GM18951 (cell line): ENCODE data around the gene NUP133.

Source experiments
- POLR2A ChIP-seq: IDR thresholded peaks from 4 replicates; pipeline ENCODE4 v1.6.1; 2011; ENCODE audit warnings: mild to moderate bottlenecking; ENCODE audit not compliant: insufficient read length, insufficient read depth; ENCODE audit errors: extremely low read depth
- in situ Hi-C: fragments of 300-500 bp; cut with MboI; formaldehyde crosslinking; loops from one replicate; pipeline ENCODE4 v1.12.0; 2022; ENCODE audit warnings: low sequenced_read_pairs, mixed read lengths, inconsistent platforms; ENCODE audit not compliant: unreplicated experiment

Gene NUP133

GRCh38 chr1:229456016-229456415 lies 52.1 kb downstream of the NUP133 start:
- no peak for TF ChIP-seq POLR2A
- in situ Hi-C loops: no loop called here

DNA sequence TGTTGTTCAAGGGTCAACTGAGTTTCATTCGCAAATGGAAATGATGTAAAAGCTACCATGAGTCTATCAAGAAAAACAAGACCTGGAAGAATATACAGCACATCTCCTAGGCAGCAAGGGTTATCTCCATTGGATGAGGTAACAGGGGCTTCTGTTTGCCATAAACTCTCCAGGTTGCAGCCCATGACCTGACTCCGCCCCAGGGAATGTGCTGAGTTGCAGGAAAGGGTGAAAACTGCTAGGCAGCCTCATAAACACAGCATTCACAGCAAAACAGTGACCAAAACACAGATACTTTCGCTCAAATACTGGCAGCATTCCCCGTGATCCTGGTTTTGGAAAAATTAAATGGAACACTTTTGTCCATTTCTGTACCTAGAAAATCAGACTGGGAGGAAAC lies 54.1 kb downstream of the NUP133 start:
- in situ Hi-C loops: no loop called here
- no peak for TF ChIP-seq POLR2A

DNA sequence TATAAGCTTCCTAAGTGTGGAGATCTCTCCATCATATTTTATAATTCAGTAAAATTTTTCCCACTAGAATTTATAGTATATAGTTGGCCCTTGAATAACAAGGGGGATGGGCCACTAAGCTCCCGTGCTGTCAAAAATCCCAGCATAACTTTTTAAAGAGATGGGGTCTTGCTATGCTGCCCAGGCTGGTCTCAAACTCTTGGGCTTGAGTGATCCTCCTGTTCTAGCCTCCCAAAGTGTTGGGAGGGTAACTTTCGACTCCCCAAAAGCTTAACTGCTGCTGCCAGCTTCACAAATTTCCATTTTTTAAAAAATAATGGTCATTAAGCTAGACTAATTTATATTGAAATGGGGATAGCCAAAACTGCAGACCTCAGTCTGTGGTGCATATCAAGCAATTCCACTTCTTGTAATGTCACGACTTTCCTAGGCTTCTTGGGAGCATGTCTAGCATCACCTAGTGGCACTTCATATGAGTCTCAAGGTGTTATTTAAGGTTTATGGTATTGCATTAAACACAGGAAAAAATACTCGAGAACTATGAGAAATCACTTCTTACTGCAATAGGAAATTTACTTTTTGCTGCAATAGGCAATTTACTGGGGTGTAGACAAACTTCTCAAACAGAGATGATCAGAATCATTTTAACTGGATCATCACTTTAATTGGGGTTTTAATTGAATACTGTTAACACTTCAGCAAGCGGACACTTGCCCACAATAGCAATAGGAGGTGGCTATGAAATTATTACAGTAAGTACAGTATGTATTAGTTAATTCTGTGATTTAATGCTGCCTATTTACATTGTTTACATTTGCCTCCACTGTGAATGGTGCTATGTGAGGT lies 55.0 kb downstream of the NUP133 start:
- in situ Hi-C loops: no loop called here
- TF ChIP-seq POLR2A: no peak

DNA sequence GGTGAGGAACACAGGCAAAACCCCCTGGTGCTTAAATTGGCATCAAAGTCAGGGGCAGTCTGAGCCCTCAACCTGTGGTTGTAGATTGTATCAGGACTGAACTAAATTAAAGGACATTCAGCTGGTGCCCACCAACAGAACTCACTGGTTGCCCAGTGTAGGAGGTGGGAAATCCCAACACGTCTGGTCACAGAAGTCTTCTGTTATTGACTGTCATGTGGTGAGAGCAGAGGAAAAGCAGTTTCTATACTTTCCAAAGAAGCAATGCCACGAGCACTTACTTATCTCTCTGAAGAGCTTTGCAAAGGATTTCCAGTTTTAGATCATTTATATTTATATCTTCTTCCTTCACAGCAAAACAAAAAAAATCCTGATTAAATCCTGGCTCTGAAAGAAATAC lies 59.3 kb downstream of the NUP133 start:
- TF ChIP-seq POLR2A: no peak
- in situ Hi-C loops: no loop called here

GRCh38 chr1:229448354-229448753 lies 59.8 kb downstream of the NUP133 start:
- no peak for TF ChIP-seq POLR2A
- in situ Hi-C loops: no loop called here

- in situ Hi-C loops: no loop called here
- TF ChIP-seq POLR2A: no peak
These were observed 60.3 kb downstream of the NUP133 start for GRCh38 chr1:229447809-229448252.

GRCh38 chr1:229445828-229446227 lies 62.3 kb downstream of the NUP133 start:
- in situ Hi-C loops: no loop called here
- no peak for TF ChIP-seq POLR2A

DNA sequence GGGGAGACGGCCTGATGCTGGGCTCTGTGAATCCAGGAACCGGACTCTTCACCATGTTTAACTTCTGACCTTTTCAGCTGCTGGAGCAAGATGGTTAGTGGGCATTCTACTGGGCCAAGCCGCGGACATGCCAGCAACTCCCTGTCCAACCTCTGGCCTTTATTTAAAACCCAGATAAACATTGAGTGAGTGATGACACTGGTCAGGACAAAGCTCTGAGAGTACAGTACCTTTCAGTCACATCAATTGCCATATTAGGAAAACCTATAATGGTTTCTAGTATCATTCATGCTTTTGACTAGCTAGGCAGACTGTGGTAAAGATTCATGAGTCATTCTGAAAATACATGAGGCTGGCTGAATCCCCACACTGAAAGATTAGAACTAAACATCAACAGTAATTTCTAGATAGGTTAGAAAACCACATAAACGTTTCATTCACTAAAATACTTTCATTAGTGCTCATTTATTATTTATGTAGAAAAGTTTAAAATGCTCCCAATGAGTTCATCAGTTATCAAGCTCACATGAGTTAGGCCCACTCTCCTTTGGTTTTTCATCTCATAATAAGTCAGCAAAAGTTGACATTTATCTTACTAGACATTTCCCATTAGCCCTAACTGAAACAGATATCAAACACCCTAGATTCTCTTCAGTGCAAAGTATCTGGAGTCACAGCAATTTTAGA lies 67.1 kb downstream of the NUP133 start:
- in situ Hi-C loops: no loop called here
- TF ChIP-seq POLR2A: no peak

GRCh38 chr1:229438021-229438420 lies 70.1 kb downstream of the NUP133 start:
- in situ Hi-C loops: no loop called here
- TF ChIP-seq POLR2A: no peak

DNA sequence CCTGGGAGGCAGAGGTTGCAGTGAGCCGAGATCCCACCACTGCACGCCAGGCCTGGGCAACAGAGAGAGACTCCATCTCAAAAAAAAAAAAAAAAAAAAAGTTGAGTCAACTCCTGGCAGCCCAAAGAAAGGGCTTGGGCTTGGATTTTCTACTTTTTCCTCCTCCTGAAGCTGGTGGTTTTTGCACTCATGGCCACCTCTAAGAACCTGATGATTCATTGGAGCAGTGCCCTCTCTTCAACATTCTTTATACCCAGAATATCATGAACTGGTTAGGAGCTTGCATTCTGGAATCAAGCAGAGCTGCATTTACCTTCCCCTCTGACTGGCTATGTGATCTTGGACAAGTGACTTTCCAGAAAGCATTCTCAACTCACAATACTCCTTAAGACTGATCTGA lies 70.7 kb downstream of the NUP133 start:
- no peak for TF ChIP-seq POLR2A
- in situ Hi-C loops: no loop called here

DNA sequence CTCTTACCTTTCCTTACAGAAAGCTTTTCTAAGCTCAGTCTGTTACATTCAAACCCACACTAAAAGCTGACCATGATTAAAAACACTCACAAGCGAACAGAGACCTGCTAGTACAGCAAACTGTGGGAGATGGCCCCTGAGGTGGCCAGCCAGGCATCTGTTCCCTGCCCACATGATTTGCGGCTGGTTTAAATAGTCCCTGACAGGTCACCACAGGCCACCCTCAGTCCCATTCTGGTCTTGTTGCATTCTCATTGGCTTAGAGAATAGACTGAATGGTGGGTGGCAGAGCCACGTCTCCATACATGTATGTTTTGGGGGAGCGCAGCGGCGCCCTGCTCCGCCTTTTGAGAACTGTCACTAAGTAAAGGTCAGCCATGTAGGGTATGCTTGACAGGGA lies 71.9 kb downstream of the NUP133 start:
- in situ Hi-C loops: no loop called here
- no peak for TF ChIP-seq POLR2A

GRCh38 chr1:229434641-229435051 lies 73.5 kb downstream of the NUP133 start:
- in situ Hi-C loops: no loop called here

DNA sequence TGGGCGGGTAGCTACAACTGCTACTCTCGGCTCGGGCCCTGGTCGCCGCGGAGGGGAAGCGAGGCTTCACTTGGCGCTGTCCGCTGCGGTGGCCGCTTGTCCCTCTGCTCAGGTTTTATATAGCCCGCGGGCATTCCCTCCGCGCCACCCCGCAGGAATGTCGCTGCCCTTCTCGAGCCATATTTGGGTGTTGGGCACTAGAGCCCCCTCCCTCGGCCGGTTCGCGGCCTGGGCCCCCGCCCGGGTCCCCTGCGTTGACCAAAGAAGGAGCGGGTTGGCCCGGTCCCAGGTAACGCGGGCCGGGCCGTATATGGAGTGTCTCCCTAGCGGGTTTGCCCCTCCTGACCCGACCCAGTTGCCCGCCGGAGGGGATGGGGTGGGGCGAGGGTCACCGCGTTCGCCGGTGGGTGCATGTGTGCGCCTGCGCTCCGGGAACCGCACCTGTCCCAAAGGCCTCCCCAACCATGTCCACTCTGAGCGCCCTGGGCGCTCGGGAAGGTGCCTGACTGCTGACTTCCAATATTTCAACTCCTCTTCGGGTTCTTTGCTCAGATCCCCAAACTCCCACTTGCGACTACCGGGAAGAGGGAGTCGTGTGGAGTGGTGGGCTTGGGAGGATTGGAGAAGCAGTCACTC lies 74.0 kb downstream of the NUP133 start, which contains the start of gene ACTA1:
Gene ACTA1, minus strand, starts transcription at position 90 of the 636 bp plus-strand sequence. CDS start 979 bp downstream, outside the sequence.
- TF ChIP-seq POLR2A: no peak
- in situ Hi-C loops: no loop called here

More at GRCh38 chr1:229434641-229435051, 73.5 kb downstream of the NUP133 start:
- no peak for TF ChIP-seq POLR2A

GRCh38 chr1:229433364-229434004 lies 74.7 kb downstream of the NUP133 start:
- in situ Hi-C loops: no loop called here
- TF ChIP-seq POLR2A: no peak
